ENCODE measurements around the gene CTNND2.

The CTNND2 gene

DNA sequence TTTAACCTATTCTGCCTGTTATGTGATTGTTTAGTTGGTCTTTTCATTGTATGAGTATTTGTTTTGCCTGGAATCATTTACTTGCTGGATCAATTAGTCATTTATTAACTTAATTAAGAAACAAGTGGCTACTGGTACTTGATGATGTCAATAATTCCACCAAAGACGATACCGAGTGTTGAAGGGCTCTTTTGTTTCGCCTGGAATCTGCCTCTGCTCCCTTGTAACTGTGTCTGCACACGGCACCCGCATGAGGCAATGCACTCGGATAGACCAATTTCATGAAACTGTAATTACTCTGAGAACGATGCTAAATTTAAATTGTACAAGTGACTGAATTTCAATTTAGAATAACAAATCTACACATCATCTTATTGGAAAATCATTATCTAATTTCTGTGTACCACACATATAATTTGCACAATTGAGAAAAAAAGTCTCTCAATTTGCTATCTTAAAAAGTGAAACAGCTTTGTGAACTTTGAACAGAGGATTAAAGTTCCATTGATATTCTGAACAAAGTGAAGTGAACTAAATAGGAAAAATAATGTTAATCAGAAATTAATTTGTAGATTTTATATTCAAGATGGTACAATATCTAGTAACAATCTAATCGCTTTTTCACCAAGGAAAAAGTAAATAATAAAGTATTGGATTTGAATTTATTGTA, 143.2 kb downstream of the CTNND2 start:
- no peak for DNase-seq

DNA sequence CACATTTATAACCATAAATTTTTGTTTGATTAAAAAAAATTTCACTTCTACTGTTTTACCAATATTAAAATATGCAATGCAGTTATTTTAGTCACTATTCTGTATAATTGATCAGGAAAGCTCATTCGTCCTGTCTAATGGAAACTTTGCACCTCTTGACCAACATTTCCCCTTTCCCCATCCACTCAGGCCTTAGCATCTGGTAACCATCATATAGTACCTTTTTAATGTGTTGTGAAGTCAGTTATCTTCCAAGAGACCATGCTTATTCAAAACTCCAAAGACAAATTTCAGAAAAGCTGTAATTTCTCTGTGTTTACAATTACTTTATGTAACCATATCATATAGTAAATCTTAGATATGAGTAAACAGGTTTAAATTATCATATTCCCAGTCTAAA, 145.9 kb downstream of the CTNND2 start:
- DNase-seq, result no peak

DNA sequence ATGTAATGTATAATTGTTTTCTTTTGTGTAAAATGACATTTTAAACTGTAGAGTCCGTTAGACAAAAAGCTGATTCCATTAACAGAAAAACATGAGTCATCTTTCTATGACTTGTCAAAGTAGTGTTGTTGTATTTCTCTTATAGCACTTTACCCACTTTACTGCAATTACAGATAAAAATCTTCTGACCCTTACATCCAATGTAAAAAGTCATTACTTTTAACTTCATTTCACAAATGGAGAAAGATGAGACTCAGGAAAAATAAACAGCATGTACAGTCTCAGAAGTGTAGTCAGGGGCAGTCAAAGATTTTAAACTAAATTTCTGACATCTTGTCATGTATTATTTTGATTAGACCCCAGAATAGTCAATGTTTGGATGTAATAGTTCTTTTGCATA, 146.6 kb downstream of the CTNND2 start:
- DNase-seq, result no peak

DNA sequence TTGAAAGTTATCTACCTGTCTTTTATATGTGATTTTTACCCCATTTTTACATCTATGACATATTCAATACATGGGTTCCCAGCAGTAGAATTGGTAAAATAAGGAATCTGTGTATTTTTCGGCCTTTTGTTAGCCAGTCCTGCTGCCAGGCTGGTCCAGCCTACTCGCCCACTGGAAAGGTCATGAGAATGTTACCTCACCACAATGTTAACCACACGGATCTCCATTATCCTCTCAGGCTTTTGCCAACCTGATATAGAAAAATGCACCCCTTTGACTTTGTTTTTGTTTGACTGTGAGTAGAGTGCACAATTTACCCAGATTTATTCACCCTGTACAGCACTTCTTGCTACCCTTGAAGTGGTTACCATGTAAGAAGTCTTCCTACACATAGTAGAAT, 167.2 kb downstream of the CTNND2 start:
- no peak for DNase-seq

DNA sequence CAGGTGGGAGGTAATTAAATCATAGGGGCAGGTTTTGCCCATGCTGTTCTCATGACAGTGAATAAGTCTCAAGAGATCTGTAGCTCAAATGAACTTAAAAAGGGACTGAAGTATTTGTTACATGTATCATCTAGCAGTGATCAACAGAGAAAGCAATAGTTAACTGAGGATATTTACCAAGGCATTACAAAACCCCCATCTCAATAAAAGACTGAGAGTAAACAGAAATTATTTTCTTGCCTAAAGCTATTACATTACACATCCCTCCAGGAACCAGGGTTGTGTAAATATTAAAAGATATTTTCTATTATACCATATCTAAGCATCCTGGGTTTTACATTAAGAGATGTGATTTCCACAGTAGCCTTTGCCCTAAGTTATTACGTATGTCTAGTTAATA, 169.9 kb downstream of the CTNND2 start:
- no peak for DNase-seq

DNA sequence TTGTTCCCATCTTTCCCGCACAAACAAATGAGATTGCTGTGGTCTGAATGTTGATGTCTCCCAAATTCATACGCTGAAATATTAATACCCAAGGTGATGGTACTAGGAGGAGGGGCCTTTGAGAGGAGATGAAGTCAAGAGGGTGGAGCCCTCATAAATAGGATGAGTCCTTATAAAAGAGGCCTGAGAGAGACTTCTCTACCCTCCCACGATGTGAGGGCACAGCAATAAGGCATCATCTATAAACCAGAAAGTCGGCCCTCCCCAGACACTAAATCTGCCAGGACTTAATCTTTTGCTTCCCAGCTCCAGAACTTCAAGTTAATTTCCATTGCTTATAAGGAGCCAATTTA, 170.4 kb downstream of the CTNND2 start:
- DNase-seq, result no peak

DNA sequence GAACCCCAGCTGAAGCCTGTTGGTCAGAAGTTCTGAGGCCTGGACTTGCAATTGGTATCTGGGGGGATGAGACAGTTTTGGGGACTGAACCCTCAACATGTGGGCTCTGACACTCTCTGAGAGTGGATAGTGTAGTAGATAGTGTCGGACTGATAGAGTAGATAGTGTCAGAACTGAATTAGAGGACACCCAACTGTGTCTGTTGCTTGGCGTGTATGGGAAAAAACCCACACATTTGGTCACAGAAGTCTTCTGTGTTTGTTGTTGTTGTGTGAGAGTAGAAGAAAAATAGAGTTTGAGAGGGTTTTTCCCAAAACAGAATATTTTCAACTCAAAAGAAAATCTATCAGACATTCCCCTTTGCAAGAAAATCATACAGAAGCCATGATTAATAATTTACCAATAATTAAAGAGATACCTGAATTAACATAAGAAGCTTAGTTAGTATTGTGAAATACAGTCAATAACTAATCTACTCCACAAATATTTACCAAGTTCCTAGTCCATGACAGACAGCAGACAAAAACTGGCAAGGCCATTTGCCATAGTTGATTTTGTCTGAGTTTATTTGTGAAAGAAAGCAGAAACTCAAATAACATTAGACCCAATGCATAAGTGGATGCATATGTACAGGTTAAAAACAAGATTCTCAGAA, 170.9 kb downstream of the CTNND2 start:
- DNase-seq, result no peak

DNA sequence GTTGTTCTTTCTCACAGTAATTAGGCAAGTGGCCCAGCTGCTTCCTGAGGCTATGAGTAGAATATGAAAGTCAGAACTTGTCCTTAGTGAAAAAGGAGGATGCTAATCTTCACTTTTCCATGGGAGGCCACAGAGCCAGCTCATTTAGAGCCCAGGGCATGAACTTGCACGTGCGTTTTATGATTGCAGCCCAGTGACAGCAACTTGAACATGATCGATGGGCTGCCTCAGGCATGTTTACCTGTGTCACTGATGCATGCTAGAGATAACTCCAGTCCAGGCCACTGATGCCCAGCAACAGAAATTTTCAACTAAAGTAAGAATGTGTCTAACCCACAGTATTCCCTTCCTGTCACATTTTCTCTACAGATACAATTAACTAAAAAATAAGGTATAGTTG, 179.3 kb downstream of the CTNND2 start:
- DNase-seq, result no peak

DNA sequence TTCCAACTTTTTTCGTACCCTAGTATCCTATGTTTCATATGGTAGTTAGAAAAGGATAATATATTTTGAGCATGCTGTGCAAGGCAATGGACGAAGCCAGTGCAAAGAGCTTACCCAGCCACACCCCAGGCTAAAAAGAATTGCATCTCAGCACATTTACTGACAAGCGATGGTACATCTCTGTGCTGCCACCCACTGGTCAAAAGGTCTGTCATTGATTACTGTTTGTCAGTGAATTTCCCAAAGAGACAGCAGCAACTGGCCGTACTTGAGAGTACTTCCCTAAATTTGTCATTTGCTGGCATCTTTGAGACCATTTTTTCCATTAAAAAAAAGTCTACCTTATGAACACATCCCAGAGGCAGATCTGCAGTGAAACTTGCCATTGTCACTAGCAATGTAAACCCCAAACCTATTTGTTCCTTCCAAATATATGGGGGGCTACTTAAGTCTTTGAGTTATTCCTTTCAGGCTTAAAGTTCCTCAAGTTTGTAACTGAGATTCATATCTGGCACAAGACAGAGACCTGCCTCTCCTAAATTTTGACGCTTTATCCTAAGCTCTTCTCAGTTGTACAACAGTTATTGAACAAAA, 184.3 kb downstream of the CTNND2 start:
- no peak for DNase-seq

DNA sequence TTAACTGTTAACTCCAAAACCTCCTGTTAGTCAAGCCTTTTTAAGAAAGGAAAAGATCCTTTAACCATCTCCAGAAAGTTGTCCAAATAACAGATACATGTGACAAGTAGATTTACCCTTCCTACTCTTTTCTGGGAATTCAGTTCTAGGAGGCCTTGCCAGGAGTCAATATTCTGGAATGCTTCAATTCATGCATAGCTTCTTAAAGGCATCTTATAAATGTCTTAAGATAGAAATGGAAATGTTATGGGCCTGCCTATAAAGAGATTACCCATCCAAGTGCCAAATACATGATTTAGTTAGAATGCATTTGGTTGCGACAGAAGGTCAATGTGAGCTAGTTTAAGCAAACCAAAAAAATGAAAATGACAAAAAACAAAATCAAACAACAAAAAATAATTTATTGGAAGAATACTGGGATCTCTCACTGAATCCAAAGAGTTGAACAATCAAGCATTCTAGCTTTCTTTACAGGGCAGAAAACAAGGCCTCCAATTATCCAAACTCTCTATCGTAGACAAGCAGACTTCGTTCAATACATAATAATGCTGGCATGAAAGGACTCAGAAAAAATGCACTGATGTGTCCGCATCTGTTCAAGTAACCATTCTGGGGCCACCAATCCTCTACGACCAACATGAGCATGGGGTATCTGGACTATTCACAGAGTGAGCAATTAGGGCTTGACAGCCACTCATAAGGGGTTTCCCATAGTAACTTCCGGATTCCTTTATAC, 188.6 kb downstream of the CTNND2 start:
- DNase-seq, result no peak

DNA sequence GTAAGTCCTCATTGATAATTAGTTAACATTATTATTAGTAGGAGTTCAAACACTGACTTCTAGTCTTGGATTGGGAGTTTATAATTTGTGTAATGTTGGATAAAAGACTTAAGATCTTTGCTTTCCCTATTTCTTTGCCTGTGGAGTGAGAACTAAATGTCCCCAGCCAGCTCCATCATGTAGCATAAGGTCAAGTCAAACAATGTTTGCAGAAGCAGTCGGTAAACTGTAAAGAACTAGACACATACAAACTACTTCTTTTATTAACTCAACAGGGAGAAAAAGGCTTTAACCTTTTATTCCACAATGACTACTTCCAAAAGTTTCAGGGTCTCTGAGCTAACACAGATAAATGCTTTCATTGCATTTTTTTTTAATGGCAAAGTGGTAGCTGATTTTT, 192.3 kb downstream of the CTNND2 start:
- no peak for DNase-seq

DNA sequence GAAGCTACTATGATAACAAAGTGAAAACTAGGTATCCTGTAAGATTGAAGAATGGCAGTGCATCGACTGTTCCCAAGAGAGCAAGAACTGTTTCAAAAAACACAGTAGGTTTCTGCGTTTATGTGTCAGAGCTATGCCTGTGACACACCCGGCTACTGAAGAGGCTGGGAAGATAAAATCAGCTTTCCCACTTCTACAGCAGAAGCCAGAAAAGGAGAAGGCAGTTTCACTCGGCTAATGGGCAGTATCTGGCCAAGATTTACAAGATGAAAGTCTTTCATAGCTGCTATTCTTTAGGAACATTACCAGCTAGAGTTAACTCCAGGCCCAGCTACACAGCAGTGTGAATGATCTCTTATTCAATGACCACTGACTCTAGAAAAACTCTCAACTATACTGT, 195.2 kb downstream of the CTNND2 start:
- DNase-seq, result no peak

DNA sequence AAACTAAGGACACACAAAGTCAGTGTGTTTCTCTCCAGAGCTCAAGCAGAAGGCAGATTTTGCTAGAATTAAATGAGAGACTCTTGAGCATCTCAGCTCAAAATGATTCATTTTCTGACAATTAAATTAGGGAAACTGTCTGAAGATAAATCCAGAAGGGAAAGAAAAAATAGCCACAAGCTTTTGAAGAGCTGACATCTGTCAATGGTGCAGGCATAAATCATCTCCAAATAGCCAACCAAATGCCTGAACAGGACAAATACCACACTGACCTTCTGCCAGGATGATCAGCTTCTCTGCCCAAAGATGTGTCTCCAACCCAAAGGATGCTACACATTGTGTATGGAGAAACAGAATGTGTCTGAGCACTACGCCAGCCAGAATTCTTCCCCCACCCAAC, 199.3 kb downstream of the CTNND2 start:
- no peak for DNase-seq

DNA sequence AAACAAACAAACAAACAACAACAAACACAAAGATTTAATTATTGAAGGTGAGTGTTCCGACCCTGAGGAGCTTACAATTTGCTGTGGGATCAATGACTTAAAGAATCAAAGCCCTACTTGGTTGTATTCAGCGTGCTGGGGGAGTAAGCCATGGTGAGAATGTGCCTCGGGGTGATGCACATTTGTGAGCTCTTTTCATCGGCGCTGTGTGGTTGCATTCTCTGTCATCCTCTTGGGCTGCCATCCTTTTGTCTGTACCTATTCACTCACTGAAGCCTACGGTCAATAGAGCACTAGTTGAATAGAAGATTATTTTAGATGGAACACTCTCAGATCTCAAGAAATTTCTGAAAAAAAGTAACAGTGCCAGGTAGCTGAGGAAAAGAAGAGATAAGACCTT, 203.9 kb downstream of the CTNND2 start:
- no peak for DNase-seq

DNA sequence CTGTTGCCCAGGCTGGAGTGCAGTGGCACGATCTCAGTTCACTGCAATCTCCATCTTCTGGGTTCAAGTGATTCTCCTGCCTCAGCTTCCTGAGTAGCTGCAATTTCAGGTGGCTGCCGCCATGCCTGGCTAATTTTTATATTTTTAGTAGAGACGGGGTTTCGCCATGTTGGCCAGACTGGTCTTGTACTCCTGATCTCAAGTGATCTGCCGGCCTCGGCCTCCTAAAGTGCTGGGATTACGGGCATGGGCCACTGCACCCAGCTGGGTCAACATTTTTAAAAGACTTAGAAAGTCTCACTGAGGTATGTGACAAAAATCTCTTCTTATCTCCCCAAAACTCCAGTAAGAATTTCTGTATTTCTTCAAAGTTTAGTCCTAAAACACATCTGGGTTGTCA, 211.6 kb downstream of the CTNND2 start:
- no peak for DNase-seq

DNA sequence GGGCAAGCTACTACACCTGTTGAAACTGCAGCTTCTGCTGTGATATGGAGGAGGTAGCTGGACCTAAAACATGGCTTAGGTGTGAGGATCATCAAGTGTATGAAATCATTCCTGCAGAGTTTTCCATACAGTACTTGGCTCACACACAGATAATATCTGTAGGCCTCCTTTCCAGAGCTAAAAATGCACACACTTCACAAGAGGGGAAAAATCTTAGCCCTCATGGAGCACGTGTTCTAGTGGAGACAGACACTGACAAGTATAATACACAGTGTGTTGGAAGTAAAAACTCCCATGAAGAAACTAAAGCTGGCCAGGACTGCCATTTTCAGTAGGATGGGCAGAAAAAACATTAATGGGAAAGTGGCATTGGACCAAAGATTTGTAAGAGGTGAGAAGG, 216.7 kb downstream of the CTNND2 start:
- DNase-seq, result no peak

DNA sequence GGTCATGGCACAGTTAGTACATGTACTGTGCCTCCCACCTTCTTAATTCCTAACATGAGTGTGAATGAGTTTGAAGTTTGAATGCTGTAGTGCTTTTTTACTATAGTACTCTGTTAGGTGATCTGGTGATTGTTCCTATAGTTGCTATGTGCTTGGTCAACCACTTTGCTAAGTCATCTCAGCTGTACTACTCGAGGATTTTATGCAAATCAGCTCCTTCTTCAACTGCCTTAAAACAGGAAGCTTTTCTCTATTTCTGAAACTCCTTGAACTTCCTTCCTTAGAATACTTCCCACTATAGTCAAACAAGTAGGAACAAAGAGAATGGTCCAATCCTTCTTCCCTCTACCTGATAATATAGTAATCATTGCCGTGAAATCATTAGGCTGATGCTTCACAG, 219.6 kb downstream of the CTNND2 start:
- DNase-seq, result no peak

DNA sequence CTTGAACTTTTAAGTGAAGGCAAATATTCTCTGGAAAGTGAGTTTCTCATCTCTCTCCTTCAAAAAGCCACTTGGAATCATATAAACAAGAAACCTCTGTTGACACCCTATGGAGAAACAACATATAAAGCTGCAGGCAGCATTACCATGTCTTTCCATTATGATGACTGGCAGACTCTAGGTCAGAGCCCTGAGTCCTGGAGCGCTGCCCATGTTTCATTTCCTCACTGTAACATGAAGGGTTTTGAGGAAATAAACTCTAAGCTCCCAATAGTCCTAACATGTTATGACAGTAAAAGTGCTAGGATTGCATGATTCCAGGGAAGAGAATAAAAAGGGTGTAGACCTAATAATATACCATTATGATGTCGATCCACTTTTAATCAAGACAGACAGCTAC, 220.6 kb downstream of the CTNND2 start:
- DNase-seq, result no peak

DNA sequence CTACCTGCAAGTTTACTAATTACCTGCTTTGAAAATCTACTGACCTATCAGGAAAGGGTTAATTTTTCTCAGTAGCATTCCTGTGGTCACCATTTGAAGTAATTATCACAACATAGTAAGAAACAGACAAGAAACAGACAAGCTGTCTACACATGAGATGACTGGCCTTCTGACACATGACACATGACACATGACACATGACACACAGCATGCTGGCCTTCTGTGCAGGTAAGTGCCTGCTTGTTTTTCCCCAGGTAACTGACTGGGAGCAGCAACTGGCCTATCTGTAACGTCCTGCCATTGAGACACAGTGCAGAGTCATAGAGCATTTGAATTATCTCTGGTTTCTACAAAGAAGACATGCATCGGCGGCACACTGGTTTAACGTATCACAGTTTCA, 222.4 kb downstream of the CTNND2 start:
- DNase-seq, result no peak

DNA sequence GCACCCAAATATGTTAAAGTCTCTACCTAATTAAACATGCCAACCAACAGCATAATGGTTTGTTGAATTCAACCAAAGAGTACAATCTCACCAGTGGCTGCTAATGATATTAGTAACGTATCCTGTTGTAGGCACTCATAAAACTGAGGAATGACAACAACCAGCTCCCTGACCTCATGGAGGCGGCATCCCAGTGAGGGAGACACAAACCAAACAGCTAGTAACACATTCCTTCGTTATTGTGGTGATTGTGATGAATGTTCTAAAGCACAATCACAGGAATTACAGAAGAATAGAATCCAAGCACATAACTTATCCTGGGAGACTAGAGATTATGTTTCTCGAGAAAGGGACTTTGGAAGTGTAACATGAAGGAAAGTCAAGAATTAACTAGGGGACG, 224.6 kb downstream of the CTNND2 start:
- no peak for DNase-seq

DNA sequence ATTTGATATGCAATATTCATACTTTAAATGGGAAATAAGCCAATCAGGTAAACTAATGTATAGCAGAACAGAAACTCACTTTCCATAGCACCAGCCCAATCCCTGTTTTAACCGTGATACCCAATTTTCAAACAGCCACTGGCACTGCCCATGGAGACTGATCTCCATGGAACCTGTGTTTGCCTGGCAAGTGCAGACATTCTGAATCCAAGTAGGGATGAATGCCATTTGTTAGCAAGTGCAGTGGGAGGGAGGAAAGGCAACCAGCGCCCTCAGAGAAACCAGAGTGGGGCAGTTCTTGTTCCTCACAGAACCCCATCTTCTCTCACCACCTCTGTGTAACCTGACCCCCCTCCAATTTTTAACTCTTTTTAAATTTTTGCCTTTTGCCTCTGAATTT, 229.1 kb downstream of the CTNND2 start:
- no peak for DNase-seq

DNA sequence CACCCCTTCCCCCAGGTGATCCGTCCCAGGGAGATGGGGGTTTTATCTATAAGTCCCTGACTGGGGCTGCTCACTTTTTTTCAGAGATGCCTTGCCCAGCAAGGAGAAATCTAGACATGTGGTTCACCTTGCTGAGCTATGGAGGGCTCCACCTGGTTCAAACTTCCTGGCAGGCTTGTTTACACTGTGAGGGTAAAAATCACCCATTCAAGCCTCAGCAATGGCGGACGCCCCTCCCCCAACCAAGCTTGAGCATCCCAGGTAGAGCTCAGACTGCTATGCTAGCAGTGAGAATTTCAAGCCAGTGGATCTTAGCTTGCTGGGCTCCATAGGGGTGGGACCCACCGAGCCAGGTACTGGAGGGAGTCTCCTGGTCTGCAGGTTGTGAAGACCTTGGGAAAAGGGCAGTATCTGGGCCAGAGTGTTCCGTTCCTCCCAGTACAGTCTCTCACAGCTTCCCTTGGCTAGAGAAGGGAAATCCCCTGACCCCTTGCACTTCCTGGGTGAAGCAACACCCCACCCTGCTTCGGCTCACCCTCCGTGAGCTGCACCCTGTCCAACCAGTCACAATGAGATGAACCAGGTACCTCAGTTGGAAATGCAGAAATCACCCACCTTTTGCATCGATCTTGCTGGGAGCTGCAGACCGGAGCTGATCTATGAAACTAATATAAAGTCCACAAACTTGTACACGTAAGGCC, 231.7 kb downstream of the CTNND2 start:
- no peak for DNase-seq

DNA sequence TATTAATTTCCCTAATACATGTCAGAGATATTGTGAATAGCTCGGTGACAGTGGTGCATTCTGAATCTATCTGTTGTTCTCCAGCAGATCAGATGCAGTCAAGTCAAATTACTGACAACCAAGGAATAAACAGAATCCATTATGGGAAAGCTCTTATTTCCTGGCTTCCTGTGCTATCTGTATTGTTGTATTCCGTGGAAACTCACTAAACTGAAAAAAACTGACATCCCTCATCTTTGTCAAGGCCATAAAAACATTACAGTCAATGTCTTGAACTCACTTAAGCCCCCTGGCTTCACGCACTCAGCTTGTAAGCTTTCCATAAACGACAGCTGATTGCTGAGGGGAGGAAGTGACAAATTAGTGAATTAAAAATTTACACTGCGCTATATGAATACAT, 245.9 kb downstream of the CTNND2 start:
- no peak for DNase-seq

DNA sequence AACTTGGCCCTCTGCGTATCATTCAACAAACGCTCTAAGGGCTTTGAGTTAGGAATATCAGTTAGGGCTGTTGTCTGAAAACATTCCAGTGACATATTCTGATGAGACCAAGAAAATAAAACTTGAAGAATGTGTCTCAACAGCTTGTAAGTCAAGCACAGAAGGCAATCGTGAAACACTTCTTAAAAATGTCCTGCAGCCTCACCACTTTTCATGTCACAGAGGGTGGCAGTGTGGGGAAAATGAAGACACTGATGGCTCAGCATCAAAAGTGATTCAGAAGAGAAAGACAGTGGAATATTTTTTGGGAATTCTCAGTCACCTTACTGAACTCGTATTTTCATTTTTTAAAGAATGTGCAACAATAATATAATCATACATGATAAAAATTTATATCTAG, 247.3 kb downstream of the CTNND2 start:
- DNase-seq, result no peak
